ENCODE results near the gene NEDD4. TPM values are rescaled to one million over a fixed set of nuclear protein-coding genes. Genes with fewer than 3 reads are reported as not detected.

The NEDD4 gene
- total and polyA plus RNA-seq, 9 donors, result 8.3 to 19.0 (median 10.5) TPM

GRCh38 chr15:55921744-55922143, 71.7 kb downstream of the NEDD4 start:
- H3K27ac ChIP-seq (ENCODE audit: low read length), result no peak overlapping the region
- no peaks in the 10 kb centered on the region for H3K4me1 ChIP-seq (ENCODE audit: control insufficient read depth, insufficient read depth, low read length)
- WGBS (ENCODE audit: insufficient coverage), result 92% methylated on average over 2 of the region's 4 CpGs
- no peaks in the 10 kb centered on the region for H3K27me3 ChIP-seq (ENCODE audit: control insufficient read depth, insufficient read depth, low read length)
- peaks cover 3% of the 10 kb centered on the region for H3K9me3 ChIP-seq (replicated peaks; ENCODE audit: control insufficient read depth, low read depth, low read length)
- H3K36me3 ChIP-seq (ENCODE audit: control insufficient read depth, insufficient read depth, low read length), result no peaks in the 10 kb centered on the region
- no peak overlapping the region for H3K4me3 ChIP-seq (ENCODE audit: low read length)
- no peak for DNase-seq

DNA sequence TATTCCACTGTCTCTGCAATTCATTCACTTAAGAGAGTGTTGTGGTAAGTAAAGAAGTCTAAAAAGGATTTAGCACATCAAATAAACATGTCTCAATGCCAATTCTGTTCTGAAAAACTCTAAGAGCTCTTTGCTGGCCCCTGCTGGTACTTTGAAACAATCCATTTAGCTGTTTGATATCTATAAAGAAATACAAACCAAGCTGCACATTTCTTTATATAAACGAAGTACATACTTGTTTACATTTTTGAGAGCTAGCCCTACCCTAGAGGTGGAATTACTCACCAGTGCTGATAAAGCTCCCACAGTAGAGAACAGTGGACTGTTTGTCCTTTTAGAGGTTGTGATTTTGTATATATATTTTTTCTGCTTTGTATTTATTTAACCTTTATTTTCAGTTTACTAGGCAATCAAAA, 75.5 kb downstream of the NEDD4 start:
- no peaks in the 10 kb centered on the region for H3K27me3 ChIP-seq (ENCODE audit: control insufficient read depth, insufficient read depth, low read length)
- no peaks in the 10 kb centered on the region for H3K36me3 ChIP-seq (ENCODE audit: control insufficient read depth, insufficient read depth, low read length)
- H3K4me3 ChIP-seq (ENCODE audit: low read length), result no peak overlapping the region
- no peaks in the 10 kb centered on the region for H3K4me1 ChIP-seq (ENCODE audit: control insufficient read depth, insufficient read depth, low read length)
- peak; percentile 66 for DNase-seq
- no CpG with 5 or more reads among the region's 1 CpG for WGBS (ENCODE audit: insufficient coverage)
- H3K27ac ChIP-seq (ENCODE audit: low read length), result no peak overlapping the region
- no peaks in the 10 kb centered on the region for H3K9me3 ChIP-seq (replicated peaks; ENCODE audit: control insufficient read depth, low read depth, low read length)

GRCh38 chr15:55916666-55917409, 76.6 kb downstream of the NEDD4 start:
- H3K4me1 ChIP-seq (ENCODE audit: control insufficient read depth, insufficient read depth, low read length), result no peaks in the 10 kb centered on the region
- H3K9me3 ChIP-seq (replicated peaks; ENCODE audit: control insufficient read depth, low read depth, low read length), result no peaks in the 10 kb centered on the region
- H3K27ac ChIP-seq (ENCODE audit: low read length), result peak overlapping the region; percentile 23
- no peaks in the 10 kb centered on the region for H3K36me3 ChIP-seq (ENCODE audit: control insufficient read depth, insufficient read depth, low read length)
- H3K4me3 ChIP-seq (ENCODE audit: low read length), result no peak overlapping the region
- DNase-seq, result no peak
- 43% methylated on average over 8 of the region's 11 CpGs for WGBS (ENCODE audit: insufficient coverage)
- H3K27me3 ChIP-seq (ENCODE audit: control insufficient read depth, insufficient read depth, low read length), result no peaks in the 10 kb centered on the region

DNA sequence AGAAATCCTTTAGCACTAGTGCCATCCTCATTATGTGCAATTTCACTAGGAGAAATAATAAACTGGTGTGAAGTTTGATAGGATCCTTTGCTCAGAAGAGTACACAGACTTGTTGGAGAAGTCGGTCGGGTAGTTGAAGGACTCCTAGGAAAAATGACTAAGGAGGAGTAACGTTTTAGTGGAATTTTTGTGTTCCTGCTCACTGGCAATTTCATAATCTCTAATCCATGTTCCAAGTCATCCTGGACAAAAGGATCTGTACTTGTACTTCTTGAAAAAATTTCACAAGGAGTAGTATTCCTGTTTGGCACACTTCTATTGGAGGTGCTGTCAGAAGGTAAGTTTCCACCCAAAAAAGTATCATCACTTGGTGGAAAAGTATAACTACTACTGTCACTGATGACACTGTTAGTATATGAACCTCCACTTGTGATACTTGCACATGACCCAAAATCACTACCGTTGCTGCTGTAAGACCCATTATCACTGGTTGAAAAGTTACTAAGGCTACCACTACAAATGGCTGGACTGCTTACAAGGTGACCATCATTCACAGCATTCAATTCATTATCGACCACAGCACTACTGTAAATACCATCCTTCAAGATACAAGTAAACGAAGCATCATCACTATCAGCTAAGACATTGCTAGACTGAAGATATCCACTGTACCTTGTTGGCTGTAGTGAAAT, 77.4 kb downstream of the NEDD4 start:
- peak overlapping the region; percentile 23 for H3K27ac ChIP-seq (ENCODE audit: low read length)
- no peaks in the 10 kb centered on the region for H3K27me3 ChIP-seq (ENCODE audit: control insufficient read depth, insufficient read depth, low read length)
- no peaks in the 10 kb centered on the region for H3K9me3 ChIP-seq (replicated peaks; ENCODE audit: control insufficient read depth, low read depth, low read length)
- H3K4me3 ChIP-seq (ENCODE audit: low read length), result no peak overlapping the region
- no peaks in the 10 kb centered on the region for H3K36me3 ChIP-seq (ENCODE audit: control insufficient read depth, insufficient read depth, low read length)
- DNase-seq, result no peak
- H3K4me1 ChIP-seq (ENCODE audit: control insufficient read depth, insufficient read depth, low read length), result no peaks in the 10 kb centered on the region
- WGBS (ENCODE audit: insufficient coverage), result 100% methylated on average over 2 of the region's 6 CpGs

GRCh38 chr15:55915221-55915620, 78.2 kb downstream of the NEDD4 start:
- no peak overlapping the region for H3K27ac ChIP-seq (ENCODE audit: low read length)

DNA sequence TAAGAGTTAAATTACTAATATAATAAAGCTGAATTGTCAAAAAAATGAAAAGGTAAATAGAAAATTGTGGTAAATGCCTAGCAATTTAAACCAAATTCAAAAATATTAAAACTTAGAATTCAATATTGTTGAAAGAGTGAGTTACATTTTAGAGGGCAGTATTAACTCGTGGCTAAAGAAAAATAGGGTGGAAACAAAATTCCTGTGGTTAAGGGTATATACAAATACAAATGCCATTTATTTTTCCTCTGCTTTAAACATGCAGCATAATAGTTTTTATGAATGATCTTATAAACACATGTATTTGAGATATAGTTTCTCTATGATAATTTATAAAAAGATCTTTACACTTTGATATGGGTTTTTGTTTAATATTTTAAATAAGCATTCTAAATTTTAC, 79.0 kb downstream of the NEDD4 start:
- H3K4me3 ChIP-seq (ENCODE audit: low read length), result no peak overlapping the region
- no CpG with 5 or more reads among the region's 1 CpG for WGBS (ENCODE audit: insufficient coverage)

More at GRCh38 chr15:55915221-55915620, 78.2 kb downstream of the NEDD4 start:
- H3K9me3 ChIP-seq (replicated peaks; ENCODE audit: control insufficient read depth, low read depth, low read length), result no peaks in the 10 kb centered on the region
- WGBS (ENCODE audit: insufficient coverage), result no CpG with 5 or more reads among the region's 1 CpG
- H3K36me3 ChIP-seq (ENCODE audit: control insufficient read depth, insufficient read depth, low read length), result no peaks in the 10 kb centered on the region
- no peaks in the 10 kb centered on the region for H3K27me3 ChIP-seq (ENCODE audit: control insufficient read depth, insufficient read depth, low read length)
- no peaks in the 10 kb centered on the region for H3K4me1 ChIP-seq (ENCODE audit: control insufficient read depth, insufficient read depth, low read length)
- DNase-seq, result no peak
- no peak overlapping the region for H3K4me3 ChIP-seq (ENCODE audit: low read length)

GRCh38 chr15:55912982-55913381, 80.4 kb downstream of the NEDD4 start:
- peaks cover 2% of the 10 kb centered on the region for H3K36me3 ChIP-seq (ENCODE audit: control insufficient read depth, insufficient read depth, low read length)
- H3K27me3 ChIP-seq (ENCODE audit: control insufficient read depth, insufficient read depth, low read length), result no peaks in the 10 kb centered on the region
- H3K27ac ChIP-seq (ENCODE audit: low read length), result no peak overlapping the region
- no peaks in the 10 kb centered on the region for H3K9me3 ChIP-seq (replicated peaks; ENCODE audit: control insufficient read depth, low read depth, low read length)
- no peaks in the 10 kb centered on the region for H3K4me1 ChIP-seq (ENCODE audit: control insufficient read depth, insufficient read depth, low read length)
- no peak for DNase-seq
- no peak overlapping the region for H3K4me3 ChIP-seq (ENCODE audit: low read length)
- WGBS (ENCODE audit: insufficient coverage), result no CpG with 5 or more reads among the region's 2 CpGs

More for the DNA sequence above, 79.0 kb downstream of the NEDD4 start:
- no peaks in the 10 kb centered on the region for H3K27me3 ChIP-seq (ENCODE audit: control insufficient read depth, insufficient read depth, low read length)
- H3K4me1 ChIP-seq (ENCODE audit: control insufficient read depth, insufficient read depth, low read length), result no peaks in the 10 kb centered on the region
- H3K27ac ChIP-seq (ENCODE audit: low read length), result no peak overlapping the region
- peaks cover under 1% of the 10 kb centered on the region for H3K36me3 ChIP-seq (ENCODE audit: control insufficient read depth, insufficient read depth, low read length)
- no peaks in the 10 kb centered on the region for H3K9me3 ChIP-seq (replicated peaks; ENCODE audit: control insufficient read depth, low read depth, low read length)
- no peak for DNase-seq

DNA sequence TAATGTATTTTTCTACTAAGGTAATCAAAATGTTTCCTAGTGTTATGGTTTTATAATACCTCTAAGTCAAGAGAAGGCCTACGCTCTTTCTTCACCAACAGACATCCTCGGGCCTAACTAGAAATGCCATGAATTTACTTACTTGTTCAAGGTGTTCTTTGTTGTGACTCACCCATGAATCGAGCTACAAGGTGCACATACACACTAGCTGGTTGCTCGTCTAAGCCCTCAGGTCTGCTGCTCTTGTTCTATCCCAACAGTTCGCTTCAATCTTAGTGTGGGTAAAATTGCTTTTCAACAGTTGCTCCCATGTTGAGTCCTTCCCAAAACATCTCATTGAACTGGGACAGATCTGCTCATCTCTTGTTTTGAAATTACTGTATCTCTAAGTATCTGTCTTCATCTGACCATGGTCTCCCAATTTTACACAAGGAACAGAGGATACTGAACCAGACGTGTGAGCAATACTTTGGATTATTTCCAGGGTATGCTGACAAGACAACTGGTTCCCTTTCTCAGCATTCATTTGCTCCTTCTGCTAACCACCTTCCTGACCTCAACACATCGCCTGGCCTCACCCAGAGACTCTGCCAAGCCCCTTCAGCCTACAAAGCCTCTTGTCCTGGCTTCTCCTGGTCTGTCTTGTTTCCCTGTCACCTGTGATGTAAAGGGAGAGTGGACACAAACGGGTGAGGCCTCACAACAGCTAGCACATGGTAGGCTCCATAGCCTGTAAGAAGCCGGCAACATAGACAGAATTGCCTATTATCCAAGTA, 84.2 kb downstream of the NEDD4 start:
- H3K36me3 ChIP-seq (ENCODE audit: control insufficient read depth, insufficient read depth, low read length), result peaks cover 2% of the 10 kb centered on the region
- no peaks in the 10 kb centered on the region for H3K27me3 ChIP-seq (ENCODE audit: control insufficient read depth, insufficient read depth, low read length)
- no peak overlapping the region for H3K27ac ChIP-seq (ENCODE audit: low read length)
- no peak overlapping the region for H3K4me3 ChIP-seq (ENCODE audit: low read length)
- H3K4me1 ChIP-seq (ENCODE audit: control insufficient read depth, insufficient read depth, low read length), result no peaks in the 10 kb centered on the region
- 68% methylated on average over 3 of the region's 9 CpGs for WGBS (ENCODE audit: insufficient coverage)
- H3K9me3 ChIP-seq (replicated peaks; ENCODE audit: control insufficient read depth, low read depth, low read length), result no peaks in the 10 kb centered on the region
- no peak for DNase-seq

GRCh38 chr15:55907797-55908196, 85.6 kb downstream of the NEDD4 start:
- peaks cover 2% of the 10 kb centered on the region for H3K36me3 ChIP-seq (ENCODE audit: control insufficient read depth, insufficient read depth, low read length)
- no peaks in the 10 kb centered on the region for H3K4me1 ChIP-seq (ENCODE audit: control insufficient read depth, insufficient read depth, low read length)
- H3K9me3 ChIP-seq (replicated peaks; ENCODE audit: control insufficient read depth, low read depth, low read length), result no peaks in the 10 kb centered on the region
- H3K4me3 ChIP-seq (ENCODE audit: low read length), result no peak overlapping the region
- 72% methylated on average over 2 of the region's 4 CpGs for WGBS (ENCODE audit: insufficient coverage)
- DNase-seq, result peak; percentile 24
- H3K27me3 ChIP-seq (ENCODE audit: control insufficient read depth, insufficient read depth, low read length), result no peaks in the 10 kb centered on the region
- no peak overlapping the region for H3K27ac ChIP-seq (ENCODE audit: low read length)

- H3K4me3 ChIP-seq (ENCODE audit: low read length), result no peak overlapping the region
- WGBS (ENCODE audit: insufficient coverage), result no CpG with 5 or more reads among the region's 4 CpGs
- H3K27me3 ChIP-seq (ENCODE audit: control insufficient read depth, insufficient read depth, low read length), result no peaks in the 10 kb centered on the region
- H3K27ac ChIP-seq (ENCODE audit: low read length), result no peak overlapping the region
- no peak for DNase-seq
- H3K9me3 ChIP-seq (replicated peaks; ENCODE audit: control insufficient read depth, low read depth, low read length), result no peaks in the 10 kb centered on the region
- no peaks in the 10 kb centered on the region for H3K36me3 ChIP-seq (ENCODE audit: control insufficient read depth, insufficient read depth, low read length)
- H3K4me1 ChIP-seq (ENCODE audit: control insufficient read depth, insufficient read depth, low read length), result no peaks in the 10 kb centered on the region
These were observed 90.4 kb downstream of the NEDD4 start for GRCh38 chr15:55902981-55903380.

Data from muscle of leg (tissue), 11 donors.